Prostate gland (tissue), 2 donors: Measurements from ENCODE around the gene GPR15LG. TPM values are rescaled to one million over a fixed set of nuclear protein-coding genes. Genes with fewer than 3 reads are reported as not detected.

ENCODE experiments used
- DNase-seq: peaks from one replicate; pipeline ENCODE4 v3.0.0-alpha.2; 2019; ENCODE audit warnings: low spot score
- H3K27ac ChIP-seq, 2 donors: fragments of 200-600 bp; sonication (generic); 2 replicates each; pipeline ENCODE4 v1.5.1; 2017 to 2019
- H3K27me3 ChIP-seq: fragments of 200-600 bp; sonication (generic); replicated peaks from 2 replicates; pipeline ENCODE4 v1.5.1; 2019; ENCODE audit not compliant: insufficient read depth
- H3K36me3 ChIP-seq, 2 donors: fragments of 200-600 bp; sonication (generic); 1 replicate in 1 of 2; 2 replicates in 1 of 2; pipeline versions ENCODE4 v1.5.1 to v1.8.1; 2017 to 2019
- H3K4me1 ChIP-seq: fragments of 200-600 bp; sonication (generic); replicated peaks from 2 replicates; pipeline ENCODE4 v1.5.1; 2019
- H3K4me3 ChIP-seq, 2 donors: fragments of 200-600 bp; sonication (generic); 2 replicates each; pipeline ENCODE4 v1.5.1; 2017 to 2019
- H3K9me3 ChIP-seq: fragments of 200-600 bp; sonication (generic); 2 replicates; pipeline ENCODE4 v1.5.1; 2017
- CTCF ChIP-seq, 4 experiments: fragments of 200-600 bp in 2 of 4; fragments of 450-650 bp in 2 of 4; sonication (generic) in 2 of 4; IDR thresholded peaks; 1 replicate in 3 of 4; 2 replicates in 1 of 4; pipeline ENCODE4 v1.5.1; 2016 to 2019; ENCODE audit warnings: antibody characterized with exemption in 4 of 4, mild to moderate bottlenecking in 2 of 4, moderate library complexity in 2 of 4
- POLR2A ChIP-seq: fragments of 450-650 bp; IDR thresholded peaks from one replicate; pipeline ENCODE4 v1.6.1; 2016; ENCODE audit warnings: antibody characterized with exemption, mild to moderate bottlenecking
- POLR2AphosphoS5 ChIP-seq: sonication (generic); formaldehyde crosslinking; IDR thresholded peaks from one replicate; pipeline ENCODE4 v1.6.1; 2017; ENCODE audit warnings: antibody characterized with exemption
- WGBS: methylation state at CpG from one replicate; pipeline ENCODE4 v1.1.5; 2018; 5-methylcytosine and 5-hydroxymethylcytosine counted together
- intact Hi-C: fragments of 100-400 bp; cut with DNase I; formaldehyde crosslinking; loops from one replicate; pipeline ENCODE4 v1.14.2; 2022
- total RNA-seq, 2 donors: library from RNA; depleted of rRNA; stranded (reverse); fragments of >200 nt; gene quantifications; one replicate each; pipeline ENCODE4 v1.1.0, GENCODE V29; 2016

GPR15LG gene
- total RNA-seq, 2 donors from 2014 or later, result 3.1 TPM; not detected in 1

- peak overlapping the region; percentile 84 to 93 for H3K27ac ChIP-seq
- peaks cover 0 to 9% of the 10 kb centered on the region in 2 donors for H3K36me3 ChIP-seq
- intact Hi-C loops, result loop anchor here (5.0 kb wide), 1 partner anchor 189 kb away; the partner anchor contains the start of gene CCSER2
- TF ChIP-seq POLR2AphosphoS5, result no peak
- TF ChIP-seq CTCF (IDR thresholded peaks at IDR 0.05), result no peak
- no peak for TF ChIP-seq POLR2A
- no peaks in the 10 kb centered on the region for H3K9me3 ChIP-seq
- no peaks in the 10 kb centered on the region for H3K27me3 ChIP-seq
- no peaks in the 10 kb centered on the region for H3K4me1 ChIP-seq
- no peak for DNase-seq
- peak overlapping the region; percentile 67 to 97 for H3K4me3 ChIP-seq
- 73% methylated on average over 20 of the region's 20 CpGs for WGBS
Observed at GRCh38 chr10:84138478-84139125, 35.0 kb upstream of the GPR15LG start.

- H3K36me3 ChIP-seq, result peaks cover 0 to 13% of the 10 kb centered on the region in 2 donors
- under 1% methylated on average over 57 of the region's 61 CpGs for whole genome bisulfite sequencing
- peak within 1 kb of the TSS; percentile 67 to 97 for H3K4me3 ChIP-seq
- DNase-seq, result peak; percentile 99
- peak within 1 kb of the TSS; percentile 84 to 93 for H3K27ac ChIP-seq
- intact Hi-C loops, result loop anchor here (5.0 kb wide), 1 partner anchor 188 kb away; the partner anchor contains the start of gene CCSER2
- H3K4me1 ChIP-seq, result no peaks in the 10 kb centered on the region
- H3K27me3 ChIP-seq, result no peaks in the 10 kb centered on the region
- H3K9me3 ChIP-seq, result no peaks in the 10 kb centered on the region
- TF ChIP-seq CTCF (IDR thresholded peaks at IDR 0.05) (peak in 3 of 4 experiments; percentile 24 to 69 (median 61)), POLR2AphosphoS5 (peak; percentile 99), POLR2A (peak; percentile 74)
Observed at GRCh38 chr10:84139126-84140035, 34.2 kb upstream of the GPR15LG start, which contains the start of gene GHITM. Gene GHITM (plus strand): TSS chr10:84139509. CDS start chr10:84141501, 1,992 bp downstream.

- no peak for DNase-seq
- intact Hi-C loops, result no loop called here
- Histone ChIP-seq H3K36me3 (peaks cover 0 to 13% of the 10 kb centered on the region in 2 donors), H3K4me3 (peak overlapping the region; percentile 67 to 97), H3K4me1 (no peaks in the 10 kb centered on the region), H3K9me3 (no peaks in the 10 kb centered on the region), H3K27me3 (no peaks in the 10 kb centered on the region), H3K27ac (peak overlapping the region; percentile 84 to 93)
- TF ChIP-seq POLR2AphosphoS5, result no peak
- TF ChIP-seq CTCF (IDR thresholded peaks at IDR 0.05), result no peak
- TF ChIP-seq POLR2A, result no peak
- 5% methylated on average over 12 of the region's 12 CpGs for WGBS
Observed at GRCh38 chr10:84140036-84140379, 33.6 kb upstream of the GPR15LG start.

GRCh38 chr10:84147347-84147746 is 26.3 kb upstream of the GPR15LG start:
- H3K9me3 ChIP-seq, result no peaks in the 10 kb centered on the region

More at GRCh38 chr10:84147347-84147746, 26.3 kb upstream of the GPR15LG start:
- H3K27ac ChIP-seq, result no peak overlapping the region
- H3K36me3 ChIP-seq, result peaks cover 10 to 17% of the 10 kb centered on the region in 2 donors
- intact Hi-C loops, result no loop called here
- DNase-seq, result no peak
- no peak overlapping the region for H3K4me3 ChIP-seq
- no peak for TF ChIP-seq POLR2A
- TF ChIP-seq POLR2AphosphoS5, result no peak
- no peak for TF ChIP-seq CTCF (IDR thresholded peaks at IDR 0.05)
- no peaks in the 10 kb centered on the region for H3K4me1 ChIP-seq
- no peaks in the 10 kb centered on the region for H3K27me3 ChIP-seq
